ENCODE data around the gene HNRNPD. TPM values are rescaled to one million over a fixed set of nuclear protein-coding genes. Genes with fewer than 3 reads are reported as not detected.

Gene HNRNPD
- total and polyA plus RNA-seq, 2 donors (not counting 3 experiments of a cell fraction or from before 2014, with no cell fraction given) = 91.3 to 363 TPM

DNA sequence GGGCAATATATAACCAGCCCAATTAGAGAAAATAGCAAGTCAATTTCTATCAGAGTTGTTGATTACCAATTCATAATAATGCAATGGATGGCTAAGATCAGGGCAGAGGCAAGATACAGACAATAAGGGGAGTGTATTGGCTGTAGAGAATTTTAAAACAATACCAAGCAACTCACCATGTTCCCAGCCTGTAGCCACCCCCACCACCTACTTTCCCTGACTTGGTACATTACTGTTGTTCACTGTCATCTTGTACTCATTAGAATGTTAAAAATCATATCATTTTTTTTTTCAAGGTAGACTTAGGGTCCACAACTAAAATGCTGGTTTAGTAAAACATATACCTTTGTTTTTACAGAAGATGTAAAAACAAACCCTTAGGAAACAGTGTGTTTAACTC lies 27.7 kb downstream of the HNRNPD start:
- no peak for TF ChIP-seq POLR2A (IDR thresholded peaks at IDR 0.05; ENCODE audit: low read depth, low read length)
- no peak for TF ChIP-seq JUN (IDR thresholded peaks at IDR 0.05; ENCODE audit: borderline replicate concordance, insufficient read depth, insufficient read length, low read depth)
- TF ChIP-seq EZH2 (IDR thresholded peaks at IDR 0.05; ENCODE audit: borderline replicate concordance, low read depth, low read length, severe bottlenecking) = no peak
- TF ChIP-seq FOS (IDR thresholded peaks at IDR 0.05; ENCODE audit: borderline replicate concordance, insufficient read depth, low read length) = no peak
- TF ChIP-seq GATA2 (IDR thresholded peaks at IDR 0.05; ENCODE audit: insufficient read depth, insufficient read length, low read depth, low read length) = no peak
- no peak for TF ChIP-seq POLR2AphosphoS5 (IDR thresholded peaks at IDR 0.05; ENCODE audit: insufficient read depth, low read depth, low read length)
- TF ChIP-seq, protein P1, sequence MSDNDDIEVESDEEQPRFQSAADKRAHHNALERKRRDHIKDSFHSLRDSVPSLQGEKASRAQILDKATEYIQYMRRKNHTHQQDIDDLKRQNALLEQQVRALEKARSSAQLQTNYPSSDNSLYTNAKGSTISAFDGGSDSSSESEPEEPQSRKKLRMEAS (IDR thresholded peaks at IDR 0.05; ENCODE audit: insufficient read depth, insufficient read length) = no peak
- TF ChIP-seq, protein P2, sequence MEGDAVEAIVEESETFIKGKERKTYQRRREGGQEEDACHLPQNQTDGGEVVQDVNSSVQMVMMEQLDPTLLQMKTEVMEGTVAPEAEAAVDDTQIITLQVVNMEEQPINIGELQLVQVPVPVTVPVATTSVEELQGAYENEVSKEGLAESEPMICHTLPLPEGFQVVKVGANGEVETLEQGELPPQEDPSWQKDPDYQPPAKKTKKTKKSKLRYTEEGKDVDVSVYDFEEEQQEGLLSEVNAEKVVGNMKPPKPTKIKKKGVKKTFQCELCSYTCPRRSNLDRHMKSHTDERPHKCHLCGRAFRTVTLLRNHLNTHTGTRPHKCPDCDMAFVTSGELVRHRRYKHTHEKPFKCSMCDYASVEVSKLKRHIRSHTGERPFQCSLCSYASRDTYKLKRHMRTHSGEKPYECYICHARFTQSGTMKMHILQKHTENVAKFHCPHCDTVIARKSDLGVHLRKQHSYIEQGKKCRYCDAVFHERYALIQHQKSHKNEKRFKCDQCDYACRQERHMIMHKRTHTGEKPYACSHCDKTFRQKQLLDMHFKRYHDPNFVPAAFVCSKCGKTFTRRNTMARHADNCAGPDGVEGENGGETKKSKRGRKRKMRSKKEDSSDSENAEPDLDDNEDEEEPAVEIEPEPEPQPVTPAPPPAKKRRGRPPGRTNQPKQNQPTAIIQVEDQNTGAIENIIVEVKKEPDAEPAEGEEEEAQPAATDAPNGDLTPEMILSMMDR (IDR thresholded peaks at IDR 0.05; ENCODE audit: extremely low read depth in 1 of 2, insufficient read depth in 1 of 2, low read depth in 1 of 2, low read length in 2 of 2) = no peak
- TF ChIP-seq MYC (IDR thresholded peaks at IDR 0.05; ENCODE audit: low read depth, low read length) = no peak
- Histone ChIP-seq H3K4me2 (ENCODE audit: insufficient read depth, low read length) (no peak overlapping the region), H3K9me1 (replicated peaks; ENCODE audit: control insufficient read depth, extremely low read depth, insufficient read depth, low read length) (no peaks in the 10 kb centered on the region), H3K4me1 (ENCODE audit: control insufficient read depth, extremely low read depth, insufficient read depth, low read length) (no peaks in the 10 kb centered on the region), H4K20me1 (replicated peaks; ENCODE audit: control insufficient read depth, extremely low read depth, insufficient read depth, low read length) (no peaks in the 10 kb centered on the region), H3K27me3 (ENCODE audit: control insufficient read depth in 2 of 2, insufficient read depth in 2 of 2, low read length in 2 of 2) (no peaks in the 10 kb centered on the region), H3K9me3 (replicated peaks; ENCODE audit: control insufficient read depth, insufficient read depth, low read length) (no peaks in the 10 kb centered on the region), H3K4me3 (replicated peaks in 1 of 3; ENCODE audit: insufficient read depth in 1 of 3, low read depth in 1 of 3, low read length in 3 of 3) (no peak overlapping the region), H3K9ac (replicated peaks; ENCODE audit: extremely low read depth, insufficient read depth, low read length) (no peak overlapping the region), H3K36me3 (ENCODE audit: control insufficient read depth in 2 of 2, extremely low read depth in 1 of 2, insufficient read depth in 2 of 2, low read length in 2 of 2) (peaks cover 0 to 2% of the 10 kb centered on the region in 2 experiments), H2AFZ (ENCODE audit: low read depth, low read length) (no peak overlapping the region), H3K79me2 (ENCODE audit: control insufficient read depth, insufficient read depth, low read length) (peaks cover 2% of the 10 kb centered on the region), H3K27ac (ENCODE audit: insufficient read depth, low read depth, low read length) (no peak overlapping the region)
- POLR2A ChIA-PET = no interaction called here
- dilution Hi-C loops (cut with MboI; ENCODE audit: extremely low pct_ligation_motif_present, low sequenced_read_pairs) = no loop called here
- intact Hi-C loops (cut with micrococcal nuclease) = no loop called here
- CTCF ChIA-PET = no interaction called here
- no peak for FAIRE-seq
- DNase-seq (ENCODE audit: low read depth, low spot score) = no peak
- BruUV-seq (replicated peaks) = no TSS peak

Measured in endothelial cell of umbilical vein (primary cell).